ENCODE results near the gene TCF7L1.
"Not testable (repeated sequence)": the region's sequence is repeated elsewhere in the genome, so short reads cannot be mapped to it uniquely, and the experiment has no call there.

Gene TCF7L1

DNA sequence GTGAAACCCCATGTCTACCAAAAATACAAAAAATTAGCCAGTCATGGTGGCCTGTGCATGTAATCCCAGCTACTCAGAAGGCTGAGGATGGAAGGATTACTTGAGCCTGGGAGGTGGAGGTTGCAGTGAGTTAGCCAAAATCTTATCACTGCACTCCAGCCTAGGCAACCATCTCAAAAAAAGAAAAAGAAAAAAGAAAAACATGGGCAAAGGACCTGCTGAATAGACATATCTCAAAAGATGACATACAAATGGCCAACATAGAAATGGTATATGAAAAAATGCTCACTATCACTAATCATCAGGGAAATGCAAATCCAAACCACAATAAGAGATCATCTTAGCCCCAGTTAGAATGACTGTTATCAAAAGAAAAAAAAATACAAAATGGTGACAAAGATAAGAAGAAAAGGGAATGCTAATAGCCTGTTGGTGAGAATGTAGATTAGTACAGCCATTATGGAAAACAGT lies 196.0 kb downstream of the TCF7L1 start:
- no peak for DNase-seq

GRCh38 chr2:85329701-85330100 lies 196.5 kb downstream of the TCF7L1 start:
- not testable (repeated sequence) for DNase-seq

- DNase-seq = no peak
Measured at GRCh38 chr2:85330839-85331636, 197.8 kb downstream of the TCF7L1 start.

GRCh38 chr2:85333877-85334276 lies 200.7 kb downstream of the TCF7L1 start:
- not testable (repeated sequence) for DNase-seq

GRCh38 chr2:85334928-85335327 lies 201.7 kb downstream of the TCF7L1 start:
- no peak for DNase-seq

GRCh38 chr2:85340034-85340892 lies 207.1 kb downstream of the TCF7L1 start:
- DNase-seq = no peak

DNA sequence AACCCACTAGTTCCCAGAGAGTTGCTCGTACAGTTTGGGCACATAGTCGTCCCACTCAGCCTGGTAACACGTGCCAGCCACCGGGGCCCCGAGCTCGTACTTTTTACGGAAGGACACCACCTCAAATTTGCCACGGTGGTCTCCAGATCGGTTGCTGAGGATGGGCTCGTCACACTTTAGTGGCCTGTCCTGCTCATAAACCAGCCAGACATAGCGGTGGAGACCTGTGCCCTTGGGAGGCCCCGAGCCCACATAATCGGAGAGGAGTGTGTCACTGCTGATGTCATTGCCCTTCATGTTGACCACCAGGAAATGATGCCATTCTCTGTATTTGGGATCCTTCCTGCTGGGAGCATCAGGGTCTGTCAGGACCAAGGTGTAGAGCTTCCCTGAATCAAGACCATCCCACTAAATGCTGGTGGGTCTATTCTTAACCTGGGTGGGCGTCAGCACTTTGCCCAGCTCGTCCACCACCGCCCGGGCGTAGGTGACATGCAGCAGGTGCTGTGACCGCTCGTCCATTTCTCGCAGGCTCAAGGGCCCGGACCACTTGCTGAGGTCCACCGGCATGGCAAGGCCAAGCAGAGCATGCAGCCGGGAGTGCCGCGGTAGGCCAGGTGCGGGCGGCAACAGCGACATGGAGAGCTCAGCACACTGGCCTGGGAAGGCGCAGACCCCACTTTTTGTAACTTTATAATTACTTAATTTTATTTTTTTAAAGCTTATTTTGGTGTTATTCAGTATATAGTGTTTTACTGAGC lies 208.3 kb downstream of the TCF7L1 start:
- no peak for DNase-seq

DNA sequence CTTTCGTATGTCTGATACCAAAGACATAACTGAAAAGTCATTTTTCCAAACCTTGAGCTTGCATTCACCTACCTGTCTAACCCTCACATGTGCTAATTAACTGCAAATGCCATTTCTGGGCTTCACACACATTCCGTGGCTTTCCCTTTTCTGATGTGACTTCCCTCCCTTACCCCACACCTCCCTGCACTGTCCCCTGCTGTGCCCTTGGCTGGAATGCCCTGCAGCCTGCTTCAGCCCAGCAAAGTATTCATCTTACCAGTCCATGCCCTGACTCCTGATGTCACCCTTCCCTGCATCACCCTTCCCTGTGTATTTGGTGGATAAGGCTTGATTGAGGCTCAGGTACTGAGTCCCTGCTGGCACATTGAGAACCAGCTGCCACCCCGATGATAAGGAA lies 209.0 kb downstream of the TCF7L1 start:
- no peak for DNase-seq

DNA sequence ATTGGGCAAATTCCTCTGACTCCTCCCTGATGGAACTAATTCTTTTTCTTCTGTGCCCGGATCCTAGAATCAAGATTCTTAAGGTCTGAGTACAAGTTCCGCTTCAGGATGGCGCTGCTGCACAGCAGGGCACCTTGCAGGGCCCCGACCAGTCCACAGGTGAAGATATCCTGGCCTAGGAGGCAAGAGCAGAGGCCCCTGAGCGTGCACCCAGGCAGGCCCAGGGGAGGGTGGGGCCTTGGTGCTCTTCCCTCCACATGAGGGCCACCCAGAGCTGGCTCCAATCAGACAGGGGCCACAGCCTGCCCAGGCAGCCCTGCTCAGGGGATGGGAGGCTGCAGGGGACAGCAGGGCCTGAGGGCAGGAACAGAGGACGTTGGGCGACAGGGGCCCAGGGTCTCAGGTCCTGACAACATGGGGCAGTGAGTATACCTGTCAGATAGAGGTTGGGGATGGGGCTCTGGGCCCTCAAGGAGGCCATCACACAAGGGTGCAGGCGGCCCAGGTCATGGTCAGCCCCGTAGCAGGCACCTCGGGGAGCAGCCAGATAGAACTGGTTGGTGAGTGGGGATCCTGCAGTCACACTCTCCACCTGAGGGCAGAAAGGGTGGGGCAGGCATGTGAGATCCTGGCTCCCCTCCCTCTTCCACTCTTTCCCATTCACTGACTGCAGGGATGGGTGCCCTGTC lies 210.2 kb downstream of the TCF7L1 start:
- not testable (repeated sequence) for DNase-seq

DNA sequence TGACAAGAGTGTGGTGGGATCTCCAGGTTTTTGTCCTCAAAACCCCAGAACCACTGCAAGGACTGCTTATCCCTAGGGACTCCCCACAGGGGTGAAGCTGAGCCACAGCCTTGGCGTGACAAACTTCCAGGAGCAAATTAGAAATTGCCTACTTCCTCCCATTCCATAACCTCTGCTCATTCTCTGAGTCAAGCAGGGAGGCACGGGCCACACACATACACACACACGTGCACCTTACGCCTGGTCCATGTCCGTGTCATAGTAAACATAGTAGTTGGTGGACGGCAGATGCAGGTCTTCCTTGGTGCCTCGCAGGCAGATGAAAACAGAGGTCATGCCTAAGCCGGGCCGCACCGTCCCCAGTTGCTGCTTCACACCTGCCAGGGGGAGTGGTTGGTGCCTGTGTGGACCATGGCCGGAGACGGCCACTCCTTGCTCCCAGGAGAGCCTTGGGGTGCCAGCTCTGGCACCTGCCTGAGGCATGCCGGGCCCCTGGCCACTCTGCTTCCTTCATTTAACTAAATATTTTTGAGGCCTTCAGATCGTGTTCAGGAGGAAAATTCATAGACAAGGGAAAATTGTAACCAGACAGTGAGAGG lies 211.3 kb downstream of the TCF7L1 start:
- DNase-seq = no peak

DNA sequence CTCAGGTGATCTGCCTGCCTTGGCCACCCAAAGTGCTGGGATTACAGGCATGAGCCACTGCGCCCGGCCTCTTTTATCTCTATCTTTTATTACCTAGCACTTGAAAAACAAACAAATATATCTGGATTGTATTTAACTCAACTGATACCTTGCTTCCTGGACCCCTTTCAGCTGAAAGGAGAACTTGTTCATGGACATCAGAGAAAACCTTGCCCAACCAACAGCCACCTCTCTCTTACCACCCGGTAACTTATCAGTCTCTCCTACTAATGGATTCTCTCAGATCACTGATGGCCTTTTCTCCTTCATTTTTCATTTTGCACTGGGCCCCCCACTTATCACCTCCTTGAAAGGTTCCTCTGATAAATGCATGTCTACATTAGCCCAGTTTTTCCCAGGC lies 214.4 kb downstream of the TCF7L1 start:
- DNase-seq = no peak

- no peak for DNase-seq
Measured at GRCh38 chr2:85353876-85354285, 220.7 kb downstream of the TCF7L1 start.

DNA sequence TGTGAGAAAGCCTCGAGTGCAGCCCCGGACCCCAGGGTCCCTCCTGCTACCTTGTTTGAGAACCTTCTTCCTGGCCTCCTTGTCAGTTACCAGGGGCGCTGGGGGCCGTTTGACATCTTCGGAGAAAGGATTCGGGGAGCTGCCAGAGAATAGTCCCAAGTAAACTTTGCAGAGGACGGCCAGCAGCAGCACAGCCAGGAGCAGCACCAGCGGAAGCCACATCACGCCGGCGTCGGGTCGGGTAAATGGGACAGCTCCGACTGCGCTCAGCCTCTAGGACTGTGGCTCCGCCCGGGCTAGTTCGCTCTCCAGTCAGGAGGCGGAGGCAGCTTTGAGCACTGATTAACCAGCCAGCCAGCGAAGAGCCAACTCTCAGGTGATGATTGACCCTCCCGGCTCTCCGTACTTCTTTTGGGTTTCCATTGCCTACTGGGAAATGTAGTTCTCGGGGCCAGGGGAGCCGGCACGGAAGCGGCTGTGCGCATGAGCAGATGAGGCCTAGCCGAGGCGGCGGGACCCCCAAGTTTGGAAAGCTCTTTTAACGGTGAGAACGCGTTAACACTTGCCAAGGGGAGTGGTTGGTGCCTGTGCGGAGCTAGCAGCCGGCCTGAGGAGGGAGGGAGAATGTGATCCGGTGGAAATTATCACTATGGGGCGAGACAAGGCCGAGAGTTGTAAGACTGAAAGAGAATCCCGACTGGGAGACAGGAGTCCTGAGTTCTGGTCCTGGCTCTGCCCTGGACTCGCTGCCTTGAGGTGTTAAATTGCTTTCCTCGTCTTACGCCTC lies 221.3 kb downstream of the TCF7L1 start, which contains the start of the genes ELMOD3 and RETSAT:
TSS of gene ELMOD3 (plus strand) at position 484 of the 787 bp plus-strand sequence. CDS start 2,430 bp downstream, outside the sequence.
TSS of gene RETSAT (minus strand) at position 243 of the 787 bp plus-strand sequence. CDS start at position 222, 21 bp downstream.
- DNase-seq = peak; percentile 93

DNA sequence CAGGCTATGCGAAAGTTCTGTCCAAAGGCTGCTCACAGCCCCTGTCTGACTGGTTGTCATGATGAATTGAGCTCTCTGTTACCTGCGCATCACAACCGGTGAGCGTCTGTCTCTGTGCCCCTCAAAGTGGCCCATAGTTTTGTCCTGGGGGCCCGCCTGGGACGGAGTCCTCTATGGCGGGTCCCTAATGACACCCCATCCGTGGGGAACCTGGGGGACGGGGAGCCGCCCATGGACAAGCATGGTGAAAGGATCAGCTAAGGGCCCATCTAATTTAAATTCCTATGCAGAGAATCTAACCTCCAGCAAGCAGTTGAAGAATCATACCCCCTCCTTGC lies 221.8 kb downstream of the TCF7L1 start:
- no peak for DNase-seq

DNA sequence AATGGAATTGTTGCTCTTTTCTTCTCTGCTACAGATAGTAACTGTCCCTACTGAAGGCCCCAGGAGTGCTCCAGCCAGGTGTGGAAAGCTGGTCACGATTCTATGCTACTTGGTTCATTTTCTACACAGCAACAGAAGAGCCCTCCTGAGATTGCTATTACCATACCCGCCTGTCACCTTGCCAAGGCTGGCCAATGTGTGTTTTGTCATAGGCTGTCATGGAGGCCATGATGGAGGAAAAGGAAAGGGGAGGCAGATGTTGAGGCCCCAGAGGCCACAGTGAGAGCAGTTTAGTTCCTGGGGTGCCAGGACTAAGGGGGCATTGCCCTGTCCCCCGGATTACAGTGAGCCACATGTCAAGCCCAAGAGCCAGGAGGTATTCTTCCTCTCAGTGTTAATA lies 222.3 kb downstream of the TCF7L1 start:
- no peak for DNase-seq

GRCh38 chr2:85356186-85356585 lies 223.0 kb downstream of the TCF7L1 start:
- DNase-seq = no peak

DNA sequence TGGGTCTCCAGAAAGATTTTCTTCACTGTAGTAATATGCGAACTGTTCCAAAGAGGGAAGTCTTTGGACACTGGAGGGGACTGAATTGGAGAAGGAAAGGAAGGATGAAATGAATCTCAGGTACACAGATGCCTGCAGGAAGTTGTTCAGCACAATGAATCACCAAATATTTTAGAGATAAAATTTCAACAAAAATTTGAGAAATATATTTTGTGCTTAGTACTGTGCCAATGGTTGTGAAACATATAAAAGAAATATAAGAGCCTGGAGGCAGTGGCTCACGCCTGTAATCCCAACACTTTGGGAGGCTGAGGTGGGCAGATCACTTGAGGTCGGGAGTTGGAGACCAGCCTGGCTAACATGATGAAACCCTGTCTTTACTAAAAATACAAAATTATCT lies 224.5 kb downstream of the TCF7L1 start:
- no peak for DNase-seq
